H1 (cell line): ENCODE data around the gene COA1. TPM values are rescaled to one million over a fixed set of nuclear protein-coding genes. Genes with fewer than 3 reads are reported as not detected.

Experiments used
- CTCF ChIA-PET: fragments of 300-600 bp; sonication (Branson Sonifier 250); formaldehyde crosslinking; loops from one replicate; lab custom pipeline; 2021; ENCODE audit not compliant: partially characterized antibody; lab: Charles Lee
- POLR2A ChIA-PET: fragments of 300-600 bp; sonication (Branson Sonifier 250); formaldehyde crosslinking; loops from one replicate; lab custom pipeline; 2021; ENCODE audit warnings: inconsistent platforms; ENCODE audit not compliant: partially characterized antibody; lab: Charles Lee
- DNase-seq, 2 experiments: peaks; one replicate each; pipeline versions ENCODE4 v3.0.0 to v3.0.0-alpha.2; 2010 to 2022; ENCODE audit warnings: low spot score in 2 of 2, low read depth in 1 of 2, mixed read lengths in 1 of 2
- FAIRE-seq: peaks from 2 replicates; lab custom pipeline; 2011; peaks lifted over from hg19 to GRCh38; lab: Jason Lieb, UNC
- H2AFZ ChIP-seq: 2 replicates; pipeline ENCODE4 v1.8.1; 2012; ENCODE audit warnings: low read length, inconsistent platforms
- H2AK5ac ChIP-seq: 2 replicates; pipeline ENCODE4 v1.6.1; 2013; ENCODE audit warnings: low read depth, low read length
- H2BK120ac ChIP-seq: replicated peaks from 2 replicates; pipeline ENCODE3; 2013; ENCODE audit warnings: low read depth, low read length, inconsistent platforms
- H2BK12ac ChIP-seq: 2 replicates; pipeline ENCODE4 v1.6.1; 2013; ENCODE audit warnings: low read depth, low read length
- H2BK15ac ChIP-seq: 2 replicates; pipeline ENCODE4 v1.6.1; 2013; ENCODE audit warnings: low read length
- H2BK20ac ChIP-seq: 2 replicates; pipeline ENCODE4 v1.6.1; 2013; ENCODE audit warnings: low read length
- H2BK5ac ChIP-seq: 2 replicates; pipeline ENCODE4 v1.6.1; 2013; ENCODE audit warnings: low read depth, low read length
- H3K14ac ChIP-seq: 2 replicates; pipeline ENCODE4 v1.6.1; 2013; ENCODE audit warnings: inconsistent platforms; ENCODE audit not compliant: insufficient read length
- H3K18ac ChIP-seq: 2 replicates; pipeline ENCODE4 v1.6.1; 2013; ENCODE audit warnings: low read length; ENCODE audit errors: extremely low read depth
- H3K23ac ChIP-seq: 2 replicates; pipeline ENCODE4 v1.6.1; 2013; ENCODE audit warnings: inconsistent platforms; ENCODE audit not compliant: insufficient read length
- H3K23me2 ChIP-seq: 2 replicates; pipeline ENCODE4 v1.6.1; 2013; ENCODE audit warnings: low read depth, low read length
- H3K27ac ChIP-seq: 2 replicates; pipeline ENCODE4 v1.6.1; 2011; ENCODE audit warnings: low read depth, low read length, inconsistent platforms
- H3K27me3 ChIP-seq, 4 experiments: replicated peaks in 1 of 4; 1 replicate in 1 of 4; 2 replicates in 3 of 4; pipeline versions ENCODE4 v1.6.1 to v1.8.1; 2011 to 2013; ENCODE audit warnings: low read length in 3 of 4, mild to moderate bottlenecking in 3 of 4, inconsistent platforms in 2 of 4, mixed read lengths in 2 of 4, moderate library complexity in 1 of 4; ENCODE audit not compliant: control insufficient read depth in 3 of 4, insufficient read depth in 3 of 4; ENCODE audit errors: extremely low read depth in 1 of 4
- H3K36me3 ChIP-seq, 4 experiments: 2 replicates each; pipeline versions ENCODE4 v1.6.1 to v1.8.1; 2011 to 2013; ENCODE audit warnings: mild to moderate bottlenecking in 4 of 4, low read length in 3 of 4, moderate library complexity in 2 of 4, control low read depth in 1 of 4, inconsistent platforms in 1 of 4; ENCODE audit not compliant: insufficient read depth in 4 of 4, control insufficient read depth in 2 of 4
- H3K4ac ChIP-seq: replicated peaks from 2 replicates; pipeline ENCODE3; 2013; ENCODE audit warnings: low read length, low read depth, mixed read lengths, inconsistent platforms; ENCODE audit not compliant: insufficient read length
- H3K4me1 ChIP-seq, 4 experiments: replicated peaks in 1 of 4; 1 replicate in 1 of 4; 2 replicates in 3 of 4; pipeline versions ENCODE4 v1.6.1 to v1.8.1; 2011 to 2013; ENCODE audit warnings: low read length in 3 of 4, inconsistent platforms in 2 of 4, mixed read lengths in 1 of 4; ENCODE audit not compliant: insufficient read depth in 4 of 4, control insufficient read depth in 3 of 4
- H3K4me2 ChIP-seq, 2 experiments: 2 replicates each; pipeline versions ENCODE4 v1.6.1 to v1.8.1; 2011 to 2013; ENCODE audit warnings: low read depth in 2 of 2, low read length in 2 of 2, control low read depth in 1 of 2, inconsistent platforms in 1 of 2, mild to moderate bottlenecking in 1 of 2; ENCODE audit not compliant: insufficient read depth in 1 of 2
- H3K4me3 ChIP-seq, 4 experiments: fragments of 200-600, 300-600 bp in 1 of 4; sonication (generic), shearing (Covaris generic), sonication (Bioruptor Twin) in 1 of 4; 2 replicates each; pipeline versions ENCODE4 v1.5.1 to v1.8.1; 2011 to 2016; ENCODE audit warnings: low read length in 4 of 4, low read depth in 3 of 4, control low read depth in 2 of 4, inconsistent platforms in 2 of 4, mild to moderate bottlenecking in 2 of 4, mixed read lengths in 1 of 4, moderate library complexity in 1 of 4; ENCODE audit not compliant: insufficient read depth in 2 of 4; ENCODE audit errors: extremely low read depth in 1 of 4
- H3K56ac ChIP-seq: replicated peaks from 2 replicates; pipeline ENCODE3; 2013; ENCODE audit warnings: low read depth, mild to moderate bottlenecking, mixed read lengths, low read length, inconsistent platforms; ENCODE audit not compliant: insufficient read length
- H3K79me1 ChIP-seq: 2 replicates; pipeline ENCODE4 v1.6.1; 2013; ENCODE audit warnings: low read depth, low read length, control low read depth
- H3K79me2 ChIP-seq, 2 experiments: 2 replicates each; pipeline versions ENCODE4 v1.6.1 to v1.8.1; 2012 to 2013; ENCODE audit warnings: low read length in 2 of 2, mild to moderate bottlenecking in 2 of 2, inconsistent platforms in 1 of 2; ENCODE audit not compliant: insufficient read depth in 2 of 2, control insufficient read depth in 1 of 2
- H3K9ac ChIP-seq, 4 experiments: replicated peaks in 1 of 4; 1 replicate in 1 of 4; 2 replicates in 3 of 4; pipeline versions ENCODE4 v1.6.1 to v1.8.1; 2011 to 2013; ENCODE audit warnings: low read depth in 3 of 4, low read length in 3 of 4, control low read depth in 2 of 4, mild to moderate bottlenecking in 2 of 4, moderate library complexity in 2 of 4, inconsistent platforms in 1 of 4; ENCODE audit errors: extremely low read depth in 1 of 4
- H3K9me3 ChIP-seq, 2 experiments: 2 replicates each; pipeline versions ENCODE4 v1.6.1 to v1.8.1; 2012 to 2013; ENCODE audit warnings: mild to moderate bottlenecking in 2 of 2, moderate library complexity in 2 of 2, control low read depth in 1 of 2, inconsistent platforms in 1 of 2, low read depth in 1 of 2, low read length in 1 of 2, mixed read lengths in 1 of 2; ENCODE audit not compliant: insufficient read depth in 2 of 2
- H4K20me1 ChIP-seq, 2 experiments: replicated peaks in 1 of 2; 2 replicates each; pipeline versions ENCODE3 to v1.8.1; 2011 to 2013; ENCODE audit warnings: inconsistent platforms in 2 of 2, low read length in 2 of 2, mild to moderate bottlenecking in 1 of 2; ENCODE audit not compliant: insufficient read depth in 2 of 2, control insufficient read depth in 1 of 2
- H4K5ac ChIP-seq: 2 replicates; pipeline ENCODE4 v1.6.1; 2013; ENCODE audit warnings: low read length, low read depth, mixed read lengths, inconsistent platforms; ENCODE audit not compliant: insufficient read length
- H4K8ac ChIP-seq: 2 replicates; pipeline ENCODE4 v1.8.0; 2013; ENCODE audit warnings: mild to moderate bottlenecking, moderate library complexity, low read length, inconsistent platforms; ENCODE audit not compliant: insufficient read depth; ENCODE audit errors: extremely low read depth
- H4K91ac ChIP-seq: replicated peaks from 2 replicates; pipeline ENCODE3; 2013; ENCODE audit warnings: low read length, mixed read lengths, inconsistent platforms; ENCODE audit not compliant: insufficient read length
- BACH1 ChIP-seq: IDR thresholded peaks from 2 replicates; pipeline ENCODE4 v1.6.1; 2012; ENCODE audit warnings: low read length, improper control_type of control experiment
- EP300 ChIP-seq, 2 experiments: IDR thresholded peaks; 1 replicate in 1 of 2; 2 replicates in 1 of 2; pipeline ENCODE4 v1.6.1; 2011 to 2012; ENCODE audit warnings: low read depth in 2 of 2, low read length in 2 of 2, mild to moderate bottlenecking in 2 of 2, borderline replicate concordance in 1 of 2, inconsistent platforms in 1 of 2, moderate library complexity in 1 of 2
- GTF2F1 ChIP-seq: IDR thresholded peaks from 2 replicates; pipeline ENCODE4 v1.6.1; 2012; ENCODE audit warnings: low read depth, low read length, improper control_type of control experiment, borderline replicate concordance
- RBBP5 ChIP-seq: IDR thresholded peaks from 2 replicates; pipeline ENCODE4 v1.7.1; 2012; ENCODE audit warnings: low read depth, mild to moderate bottlenecking, inconsistent platforms, low read length, moderate library complexity, borderline replicate concordance
- WGBS, 2 experiments: shearing (Covaris generic) in 1 of 2; methylation state at CpG; one replicate each; pipeline versions ENCODE4 v1.1.6 to v1.1.7; 2013 to 2015; ENCODE audit warnings: low lambda C conversion rate in 2 of 2, mixed read lengths in 2 of 2, inconsistent platforms in 1 of 2, low coverage in 1 of 2, missing lambda C conversion rate in 1 of 2; ENCODE audit not compliant: insufficient replicate concordance in 2 of 2, insufficient coverage in 1 of 2, insufficient read length in 1 of 2; ENCODE audit errors: extremely low coverage in 1 of 2, missing lambda C conversion rate in 1 of 2; 5-methylcytosine and 5-hydroxymethylcytosine counted together
- polyA plus RNA-seq, 7 experiments: library from polyadenylated mRNA; depleted of rRNA in 3 of 7; stranded (reverse) in 5 of 7; unstranded in 2 of 7; fragments of >200 nt in 5 of 7; fragments of 200-250 nt in 2 of 7; gene quantifications; 1 replicate in 5 of 7; 2 replicates in 1 of 7; 4 replicates in 1 of 7; pipeline versions ENCODE4 v1.2.1 to v1.2.3, GENCODE V29; 2011 to 2013; ENCODE audit warnings: missing spikeins in 2 of 7, mixed read lengths in 2 of 7
- total RNA-seq: library from RNA; stranded (reverse); fragmentation: NEBNext Ultra II Directional; extraction: Animal tissue kit (Norgen Biotek cat#: 25700); gene quantifications from 2 replicates; pipeline ENCODE4 v1.2.1, GENCODE V29; 2021

The COA1 gene
- total and polyA plus RNA-seq, 2 of the 8 experiments (the other 6 are each of a cell fraction or from before 2014, with no cell fraction given), result 98.6 to 143 TPM

DNA sequence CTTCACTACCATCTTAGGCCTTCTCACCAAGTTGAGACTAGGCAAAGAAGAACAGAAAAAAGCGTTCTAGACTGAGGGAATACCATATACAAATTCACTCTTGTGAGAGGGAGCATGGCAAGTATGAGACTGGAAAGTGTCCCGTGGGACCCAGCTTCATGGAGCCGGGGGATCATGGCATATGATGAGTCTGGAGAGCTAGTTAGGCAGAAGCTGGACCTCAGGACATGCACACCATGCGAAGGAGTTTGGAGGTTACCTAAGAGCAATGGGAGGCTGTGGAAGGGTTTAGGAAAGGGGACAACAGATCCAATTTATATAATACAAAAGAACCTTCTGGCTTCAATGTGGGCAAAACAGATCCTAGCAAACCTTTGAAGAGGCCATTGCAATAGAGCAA is 112.3 kb downstream of the COA1 start:
- H2AFZ ChIP-seq, result no peak overlapping the region
- H3K4me2 ChIP-seq, result no peak overlapping the region
- no peak overlapping the region for H4K5ac ChIP-seq
- peaks cover 5% of the 10 kb centered on the region; the same call in 1 of the 2 replicates for H3K79me1 ChIP-seq
- H3K36me3 ChIP-seq, result peaks cover 0 to 4% (median 1%) of the 10 kb centered on the region in 4 experiments; a peak in 2 of 8 replicates
- H4K20me1 ChIP-seq, result peaks cover 0 to 2% of the 10 kb centered on the region in 2 experiments
- no peak overlapping the region for H2BK5ac ChIP-seq
- no peak overlapping the region for H3K27ac ChIP-seq
- no peaks in the 10 kb centered on the region for H3K9me3 ChIP-seq
- H2BK12ac ChIP-seq, result no peak overlapping the region
- CTCF ChIA-PET, result interaction anchor here (0.6 to 1.9 kb wide), 5 partner anchors 11 to 338 kb away, joined by 3 to 9 read pairs (median 3); partner anchors contain the start of gene STK17A
- H2BK20ac ChIP-seq, result no peak overlapping the region
- no peak overlapping the region for H3K4ac ChIP-seq
- H3K56ac ChIP-seq, result no peak overlapping the region
- no peak overlapping the region for H4K8ac ChIP-seq
- H4K91ac ChIP-seq, result no peak overlapping the region
- no peak overlapping the region for H3K9ac ChIP-seq
- POLR2A ChIA-PET, result interaction anchor here (1.1 kb wide), 1 partner anchor 12 kb away, joined by 3 read pairs; no protein-coding TSS in a partner anchor
- no peak overlapping the region for H3K4me3 ChIP-seq
- DNase-seq, result no peak
- WGBS, 2 experiments, result 86% methylated on average over 4 of the region's 4 CpGs; no CpG with 5 or more reads in 1 of the 2 experiments
- FAIRE-seq, result no peak
- H3K27me3 ChIP-seq, result no peaks in the 10 kb centered on the region
- peaks cover 0 to 3% (median 1%) of the 10 kb centered on the region in 4 experiments; a peak in 2 of 7 replicates for H3K4me1 ChIP-seq
- no peak overlapping the region for H2AK5ac ChIP-seq
- TF ChIP-seq EP300 (IDR thresholded peaks at IDR 0.05; ENCODE audit: borderline replicate concordance in 1 of 2, low read depth in 2 of 2, low read length in 2 of 2), result no peak
- TF ChIP-seq RBBP5, result no peak
- TF ChIP-seq GTF2F1, result no peak
- TF ChIP-seq BACH1, result no peak
- H3K23ac ChIP-seq, result no peak overlapping the region
- no peak overlapping the region for H2BK15ac ChIP-seq
- H3K18ac ChIP-seq, result no peak overlapping the region
- no peaks in the 10 kb centered on the region for H3K79me2 ChIP-seq
- no peaks in the 10 kb centered on the region for H3K23me2 ChIP-seq
- no peak overlapping the region for H3K14ac ChIP-seq
- no peak overlapping the region for H2BK120ac ChIP-seq
